Measurements from ENCODE around the gene TULP4. TPM values are rescaled to one million over a fixed set of nuclear protein-coding genes. Genes with fewer than 3 reads are reported as not detected.

The TULP4 gene
- total RNA-seq, 1 donor from 2014 or later, result 63.0 TPM

GRCh38 chr6:158376631-158377081, 64.4 kb downstream of the TULP4 start:
- TF ChIP-seq CTCF (IDR thresholded peaks at IDR 0.05), result no peak
- no peak overlapping the region for H3K27ac Mint-ChIP-seq
- ChIA-PET CTCF (no interaction called here), POLR2A (no interaction called here)
- no peaks in the 10 kb centered on the region for H3K27me3 Mint-ChIP-seq
- intact Hi-C loops (cut with micrococcal nuclease), result no loop called here
- no peak overlapping the region for H3K4me3 Mint-ChIP-seq
- H3K4me1 Mint-ChIP-seq, result peaks cover 30% of the 10 kb centered on the region
- DNase-seq, result no peak
- no peaks in the 10 kb centered on the region for H3K9me3 Mint-ChIP-seq
- H3K36me3 Mint-ChIP-seq (ENCODE audit: low read depth), result peaks cover 3% of the 10 kb centered on the region
- ATAC-seq (ENCODE audit: low read depth), result no peak

- H3K27ac Mint-ChIP-seq, result no peak overlapping the region
- ChIA-PET POLR2A (interaction anchor here (0.5 kb wide), 1 partner anchor 128 kb away, joined by 5 read pairs; no protein-coding TSS in a partner anchor), CTCF (interaction anchor here (1.3 kb wide), 1 partner anchor 9 kb away, joined by 3 read pairs; no protein-coding TSS in a partner anchor)
Measured at GRCh38 chr6:158377860-158378259, 65.6 kb downstream of the TULP4 start.

GRCh38 chr6:158379336-158379735, 67.1 kb downstream of the TULP4 start:
- Mint-ChIP-seq H3K9me3 (no peaks in the 10 kb centered on the region), H3K36me3 (ENCODE audit: low read depth) (peaks cover 3% of the 10 kb centered on the region), H3K27me3 (no peaks in the 10 kb centered on the region), H3K4me3 (no peak overlapping the region), H3K27ac (no peak overlapping the region), H3K4me1 (peaks cover 33% of the 10 kb centered on the region)
- POLR2A ChIA-PET, result interaction anchor here (0.6 kb wide), 1 partner anchor 692 kb away, joined by 3 read pairs; no protein-coding TSS in a partner anchor
- TF ChIP-seq CTCF (IDR thresholded peaks at IDR 0.05), result no peak
- CTCF ChIA-PET, result no interaction called here
- DNase-seq (no peak), ATAC-seq (ENCODE audit: low read depth) (no peak)
- intact Hi-C loops (cut with micrococcal nuclease), result no loop called here

More at GRCh38 chr6:158377860-158378259, 65.6 kb downstream of the TULP4 start:
- no peak for TF ChIP-seq CTCF (IDR thresholded peaks at IDR 0.05)
- peaks cover 3% of the 10 kb centered on the region for H3K36me3 Mint-ChIP-seq (ENCODE audit: low read depth)
- intact Hi-C loops (cut with micrococcal nuclease), result no loop called here
- no peaks in the 10 kb centered on the region for H3K9me3 Mint-ChIP-seq
- DNase-seq, result no peak
- no peak overlapping the region for H3K4me3 Mint-ChIP-seq
- H3K27me3 Mint-ChIP-seq, result no peaks in the 10 kb centered on the region
- H3K4me1 Mint-ChIP-seq, result peaks cover 32% of the 10 kb centered on the region
- ATAC-seq (ENCODE audit: low read depth), result no peak

- Mint-ChIP-seq H3K27me3 (no peaks in the 10 kb centered on the region), H3K36me3 (ENCODE audit: low read depth) (no peaks in the 10 kb centered on the region), H3K4me1 (peaks cover 32% of the 10 kb centered on the region), H3K4me3 (no peak overlapping the region), H3K9me3 (no peaks in the 10 kb centered on the region), H3K27ac (no peak overlapping the region)
- DNase-seq (no peak), ATAC-seq (ENCODE audit: low read depth) (no peak)
- POLR2A ChIA-PET, result no interaction called here
- intact Hi-C loops (cut with micrococcal nuclease), result no loop called here
- TF ChIP-seq CTCF (IDR thresholded peaks at IDR 0.05), result no peak
- CTCF ChIA-PET, result no interaction called here
Measured at GRCh38 chr6:158381214-158381613, 68.9 kb downstream of the TULP4 start.

- no peaks in the 10 kb centered on the region for H3K27me3 Mint-ChIP-seq
Measured at GRCh38 chr6:158382491-158382890, 70.2 kb downstream of the TULP4 start.

More at GRCh38 chr6:158382491-158382890, 70.2 kb downstream of the TULP4 start:
- intact Hi-C loops (cut with micrococcal nuclease), result no loop called here
- ChIA-PET POLR2A (no interaction called here), CTCF (interaction anchor here (0.9 to 2.8 kb wide), 2 partner anchors 161 kb away, joined by 3 to 16 read pairs; no protein-coding TSS in a partner anchor)
- Mint-ChIP-seq H3K4me1 (peaks cover 34% of the 10 kb centered on the region), H3K36me3 (ENCODE audit: low read depth) (no peaks in the 10 kb centered on the region), H3K9me3 (no peaks in the 10 kb centered on the region), H3K27ac (no peak overlapping the region), H3K4me3 (no peak overlapping the region)
- DNase-seq (no peak), ATAC-seq (ENCODE audit: low read depth) (no peak)
- no peak for TF ChIP-seq CTCF (IDR thresholded peaks at IDR 0.05)

Measured in activated B cell treated with CpG ODN at 0.5 μM for 24 hours (primary cell).